HG03342 (cell line): ENCODE results near the gene MCM10.

ENCODE experiments used
- ATAC-seq: cut with Tn5 transposase; IDR thresholded peaks from one replicate; pipeline ENCODE4 v1.9.1; 2021; ENCODE audit warnings: mild to moderate bottlenecking, moderate library complexity; ENCODE audit not compliant: unreplicated experiment

MCM10 gene

DNA sequence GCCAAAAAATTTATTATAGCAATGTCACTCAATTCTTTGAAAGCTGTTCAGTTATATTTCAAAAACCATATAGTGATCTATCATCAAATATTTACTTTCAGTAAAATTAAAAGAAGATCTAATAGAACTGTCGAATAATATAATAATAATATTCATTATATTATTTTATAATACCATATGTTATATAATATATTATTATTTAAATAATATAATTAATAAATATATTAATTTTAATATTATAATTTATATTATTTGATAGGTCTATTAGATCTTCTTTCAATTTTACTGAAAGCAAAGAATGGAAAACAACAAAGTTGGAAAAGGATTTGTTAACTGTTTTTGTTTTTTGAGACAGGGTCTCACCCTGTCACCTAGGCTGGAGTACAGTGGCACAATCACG, 95.3 kb downstream of the MCM10 start:
- no peak for ATAC-seq

DNA sequence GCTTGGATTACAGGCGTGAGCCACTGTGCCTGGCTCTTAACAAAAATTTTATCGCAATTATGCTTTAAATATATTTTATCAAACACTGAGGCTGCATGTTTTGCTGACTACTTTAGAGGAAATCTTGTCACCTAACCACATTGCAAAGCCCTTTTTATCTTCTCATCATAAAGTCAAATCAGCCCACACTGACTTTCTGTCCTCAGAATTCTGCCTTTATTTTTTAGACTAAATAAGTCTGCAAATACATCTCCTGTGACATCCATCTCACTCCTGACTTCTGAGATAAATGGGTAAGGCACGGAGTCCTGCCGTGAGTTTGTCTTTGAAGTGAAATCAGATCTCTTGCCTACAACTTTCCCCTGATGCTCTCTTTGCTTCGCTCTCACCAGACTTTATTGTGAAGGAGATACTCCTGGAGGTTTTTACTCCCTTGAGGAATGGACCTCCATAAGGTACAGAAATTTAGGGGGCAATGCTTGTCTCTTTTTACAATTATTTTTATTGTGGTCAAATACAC, 96.3 kb downstream of the MCM10 start:
- no peak for ATAC-seq
